NB4 (cell line): ENCODE data around the gene MPC1.

ENCODE experiments used
- CTCF ChIP-seq: IDR thresholded peaks from one replicate; pipeline ENCODE4 v1.5.1; 2012; ENCODE audit warnings: low read depth, low read length
- POLR2A ChIP-seq: IDR thresholded peaks from 2 replicates; pipeline ENCODE4 v1.6.1; 2011; ENCODE audit warnings: mild to moderate bottlenecking; ENCODE audit not compliant: insufficient read length; ENCODE audit errors: extremely low read depth

GRCh38 chr6:166415306-166415705 is 32.6 kb upstream of the MPC1 start:
- TF ChIP-seq CTCF (no peak), POLR2A (no peak)
